Panc1 (cell line): ENCODE results near the gene ZBTB25. TPM values are rescaled to one million over a fixed set of nuclear protein-coding genes. Genes with fewer than 3 reads are reported as not detected.

Experiments
- ATAC-seq: fragments of 200-7000 bp; cut with Tn5 transposase; 2 replicates; pipeline ENCODE4 v1.9.1; 2020; ENCODE audit warnings: mild to moderate bottlenecking, moderate library complexity
- BruUV-seq: library from RNA; stranded (reverse); fragments of 400-500 nt; replicated peaks from 2 replicates; lab custom pipeline; 2021; lab: Mats Ljungman, UMichigan
- CTCF ChIA-PET: fragments of 300-600 bp; sonication (Branson Sonifier 250); formaldehyde crosslinking; loops from one replicate; lab custom pipeline; 2022; ENCODE audit warnings: antibody characterized with exemption; lab: Charles Lee
- POLR2A ChIA-PET: fragments of 300-600 bp; sonication (Branson Sonifier 250); formaldehyde crosslinking; loops from one replicate; lab custom pipeline; 2022; ENCODE audit warnings: antibody characterized with exemption; lab: Charles Lee
- DNase-seq: peaks from one replicate; pipeline ENCODE4 v3.0.0-alpha.2; 2010; ENCODE audit warnings: low read depth, low spot score
- H3K27ac ChIP-seq: 2 replicates; pipeline ENCODE4 v1.5.1; 2011; ENCODE audit warnings: mild to moderate bottlenecking, low read length, inconsistent platforms
- H3K27me3 ChIP-seq: fragments of 200-500 bp; sonication (Bioruptor generic); 2 replicates; pipeline ENCODE4 v1.6.0; 2014; ENCODE audit warnings: low read length, inconsistent platforms; ENCODE audit not compliant: control insufficient read depth, insufficient read depth
- H3K36me3 ChIP-seq: fragments of 200-500 bp; sonication (Bioruptor generic); 2 replicates; pipeline ENCODE4 v1.5.1; 2014; ENCODE audit warnings: inconsistent platforms, mild to moderate bottlenecking, low read length, moderate library complexity; ENCODE audit not compliant: control insufficient read depth, insufficient read depth
- H3K4me1 ChIP-seq: 2 replicates; pipeline ENCODE4 v1.5.1; 2011; ENCODE audit warnings: inconsistent platforms, mild to moderate bottlenecking, low read length, moderate library complexity; ENCODE audit not compliant: control insufficient read depth, insufficient read depth
- H3K4me3 ChIP-seq, 2 experiments: 2 replicates each; pipeline ENCODE4 v1.5.1; 2011 to 2012; ENCODE audit warnings: low read depth in 2 of 2, low read length in 2 of 2, mild to moderate bottlenecking in 2 of 2, inconsistent platforms in 1 of 2, moderate library complexity in 1 of 2
- H3K9me3 ChIP-seq: fragments of 200-500 bp; sonication (Bioruptor generic); 2 replicates; pipeline ENCODE4 v1.5.1; 2014; ENCODE audit warnings: low read depth, mild to moderate bottlenecking, inconsistent platforms, low read length, moderate library complexity; ENCODE audit not compliant: control insufficient read depth, insufficient read depth
- CTCF ChIP-seq: fragments of 450-650 bp; IDR thresholded peaks from 2 replicates; pipeline ENCODE4 v1.5.1; 2017; ENCODE audit warnings: mild to moderate bottlenecking
- POLR2AphosphoS5 ChIP-seq: IDR thresholded peaks from 2 replicates; pipeline ENCODE4 v1.6.1; 2012; ENCODE audit warnings: mild to moderate bottlenecking, low read depth, low read length, moderate library complexity
- REST ChIP-seq, 2 experiments: IDR thresholded peaks; 2 replicates each; pipeline ENCODE4 v1.6.1; 2011 to 2012; ENCODE audit warnings: low read depth in 2 of 2, control low read depth in 1 of 2, low read length in 1 of 2, mild to moderate bottlenecking in 1 of 2, moderate library complexity in 1 of 2; ENCODE audit not compliant: insufficient read depth in 1 of 2
- SIN3A ChIP-seq: IDR thresholded peaks from 2 replicates; pipeline ENCODE4 v1.6.1; 2012; ENCODE audit warnings: low read depth, mild to moderate bottlenecking, low read length, moderate library complexity, borderline replicate concordance; ENCODE audit not compliant: insufficient read depth
- TCF7L2 ChIP-seq: IDR thresholded peaks from 2 replicates; pipeline ENCODE4 v1.6.1; 2011; ENCODE audit warnings: mild to moderate bottlenecking, low read depth, low read length, inconsistent platforms
- in situ Hi-C: cut with HindIII; loops from 2 replicates; pipeline ENCODE4 v1.10.0; 2016; ENCODE audit warnings: low sequenced_read_pairs, low pct_unique_long_range_greater_than_20kb
- intact Hi-C: fragments of 100-400 bp; cut with micrococcal nuclease; formaldehyde crosslinking; loops from one replicate; pipeline ENCODE4 v1.10.0; 2022; ENCODE audit not compliant: unreplicated experiment
- total RNA-seq: library from RNA; stranded (reverse); gene quantifications from one replicate; pipeline ENCODE4 v1.2.1, GENCODE V29; 2021; ENCODE audit not compliant: unreplicated experiment

ZBTB25 gene
- total RNA-seq, 1 experiment from 2014 or later: 9.0 TPM

DNA sequence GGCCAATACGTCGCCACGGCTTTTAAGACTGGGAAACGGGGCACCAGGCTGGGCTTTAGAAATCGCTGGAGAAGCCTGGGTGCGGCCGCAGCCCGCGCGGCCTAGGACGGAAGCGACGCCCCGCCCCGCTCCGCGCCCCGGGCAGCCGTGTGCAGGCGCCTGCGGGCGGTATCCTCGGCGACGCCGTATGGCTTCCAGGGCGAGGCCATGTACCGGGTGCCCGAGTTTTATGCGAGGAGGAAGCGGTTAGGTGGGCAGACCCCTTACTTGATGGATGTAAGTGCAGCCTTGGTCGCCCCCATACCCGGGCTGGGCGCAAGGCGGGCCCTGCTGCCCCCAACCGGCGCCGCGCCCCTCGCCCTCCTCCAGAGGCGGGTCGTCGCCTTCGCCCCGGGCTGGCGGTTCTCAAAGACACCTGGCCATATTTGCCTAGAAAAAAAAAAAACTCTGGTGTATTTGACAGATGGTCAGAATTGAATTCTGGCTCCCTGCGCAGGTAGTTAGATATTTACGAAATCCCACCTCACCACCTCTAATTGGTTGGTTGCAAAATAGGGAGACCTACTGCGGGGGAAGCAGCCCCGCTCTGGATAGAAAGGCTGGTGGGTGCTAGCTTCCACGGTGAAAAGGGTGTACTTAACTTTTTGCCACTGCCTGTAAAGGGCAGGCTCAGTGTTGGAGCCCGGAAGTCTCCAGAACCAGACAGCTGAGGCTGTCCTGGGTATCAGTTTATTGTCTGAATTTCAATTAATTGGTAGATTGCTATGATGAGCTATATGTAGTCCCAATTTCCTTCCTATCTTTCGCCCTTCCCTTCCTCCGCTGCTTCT lies 46.4 kb upstream of the ZBTB25 start, which contains the start of gene PPP1R36:
Gene PPP1R36 (plus strand): TSS at position 171 of the 830 bp plus-strand sequence. CDS start 37 bp downstream, at position 208.
- Histone ChIP-seq H3K9me3 (no peaks in the 10 kb centered on the region), H3K4me3 (peak within 1 kb of the TSS; percentile 28 to 44), H3K27ac (no peak within 1 kb of the TSS), H3K36me3 (no peaks in the 10 kb centered on the region), H3K4me1 (no peaks in the 10 kb centered on the region), H3K27me3 (0 out of 2 replicates have a peak, but pooled peaks cover 4% of the 10 kb centered on the region)
- ChIA-PET POLR2A (no interaction called here), CTCF (no interaction called here)
- intact Hi-C loops (loop anchor here (10.0 kb wide), 1 partner anchor 85 kb away; no protein-coding TSS in a partner anchor), in situ Hi-C loops (no loop called here)
- ATAC-seq (peak; percentile 93), DNase-seq (no peak)
- TF ChIP-seq SIN3A: no peak
- no peak for TF ChIP-seq REST (IDR thresholded peaks at IDR 0.05; ENCODE audit: insufficient read depth in 1 of 2, low read depth in 2 of 2, low read length in 1 of 2)
- no peak for TF ChIP-seq POLR2AphosphoS5
- no peak for TF ChIP-seq TCF7L2
- no peak for TF ChIP-seq CTCF
- no TSS peak for BruUV-seq

DNA sequence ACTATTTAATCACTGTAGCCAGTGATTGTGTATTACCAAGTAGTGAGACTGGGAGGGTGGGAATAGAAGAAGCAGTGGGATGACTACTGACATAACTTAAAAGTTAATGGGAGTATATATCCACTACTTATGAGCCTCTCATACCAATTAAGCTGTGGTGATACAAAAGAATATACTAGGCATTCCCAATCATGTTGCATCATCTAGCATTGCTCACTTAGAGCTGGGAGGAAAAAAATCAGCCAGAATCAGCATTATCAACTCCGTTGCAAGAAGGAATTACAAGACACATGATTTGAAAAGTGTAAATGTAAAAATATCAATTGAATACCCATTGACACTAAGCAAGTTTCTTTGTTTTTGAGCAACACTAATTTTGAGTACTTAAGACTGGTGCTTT lies 45.4 kb upstream of the ZBTB25 start:
- no TSS peak for BruUV-seq
- intact Hi-C loops: loop anchor here (10.0 kb wide), 1 partner anchor 86 kb away; no protein-coding TSS in a partner anchor
- POLR2A ChIA-PET: no interaction called here

More for the DNA sequence above, 45.4 kb upstream of the ZBTB25 start:
- no peak overlapping the region for H3K4me3 ChIP-seq
- H3K27ac ChIP-seq: no peak overlapping the region
- H3K4me1 ChIP-seq: no peaks in the 10 kb centered on the region
- in situ Hi-C loops: no loop called here
- no peak for TF ChIP-seq REST (IDR thresholded peaks at IDR 0.05; ENCODE audit: insufficient read depth in 1 of 2, low read depth in 2 of 2, low read length in 1 of 2)
- TF ChIP-seq POLR2AphosphoS5: no peak
- TF ChIP-seq TCF7L2: no peak
- no peak for TF ChIP-seq CTCF
- TF ChIP-seq SIN3A: no peak
- DNase-seq: no peak
- CTCF ChIA-PET: interaction anchor here (0.6 kb wide), 1 partner anchor 641 kb away, joined by 3 read pairs; no protein-coding TSS in a partner anchor
- H3K9me3 ChIP-seq: no peaks in the 10 kb centered on the region
- H3K36me3 ChIP-seq: no peaks in the 10 kb centered on the region
- 0 out of 2 replicates have a peak, but pooled peaks cover 4% of the 10 kb centered on the region for H3K27me3 ChIP-seq
- ATAC-seq: no peak
